ENCODE data around the gene CLPSL1. TPM values are rescaled to one million over a fixed set of nuclear protein-coding genes. Genes with fewer than 3 reads are reported as not detected.
"Not testable (repeated sequence)": the region's sequence is repeated elsewhere in the genome, so short reads cannot be mapped to it uniquely, and the experiment has no call there.

Gene CLPSL1
- total RNA-seq: not detected

- DNase-seq: no peak
- H3K27me3 Mint-ChIP-seq: peaks cover 40% of the 10 kb centered on the region
- H3K36me3 Mint-ChIP-seq: no peaks in the 10 kb centered on the region
- H3K4me1 Mint-ChIP-seq: peaks cover 3% of the 10 kb centered on the region
- no peak within 1 kb of the TSS for H3K27ac Mint-ChIP-seq
- no peaks in the 10 kb centered on the region for H3K9me3 Mint-ChIP-seq
- no peak within 1 kb of the TSS for H3K4me3 Mint-ChIP-seq
Observed at GRCh38 chr6:35780719-35781118, at the start of gene CLPSL1. Gene CLPSL1 (plus strand): TSS chr6:35781019. CDS start chr6:35781111, 92 bp downstream.

DNA sequence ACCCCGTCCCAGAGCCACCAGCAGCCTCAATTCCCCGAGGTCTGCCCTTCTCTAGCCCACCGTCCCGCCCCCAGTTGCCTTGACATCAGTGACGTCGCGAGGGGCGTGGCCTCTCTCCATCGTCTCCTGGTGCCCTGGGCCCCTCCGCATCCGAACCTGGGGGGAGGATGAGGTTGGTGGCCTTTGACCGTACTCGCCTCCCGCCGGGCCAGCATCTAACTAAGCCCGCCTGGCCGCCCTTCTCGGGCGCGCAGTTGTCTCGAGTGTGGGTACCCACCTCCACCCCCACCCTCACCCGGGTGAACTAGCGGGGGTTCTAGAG lies 49.4 kb upstream of the CLPSL1 start:
- Mint-ChIP-seq H3K27me3 (no peaks in the 10 kb centered on the region), H3K4me1 (peaks cover 67% of the 10 kb centered on the region), H3K9me3 (no peaks in the 10 kb centered on the region), H3K36me3 (peaks cover 7% of the 10 kb centered on the region), H3K27ac (peak overlapping the region; percentile 93), H3K4me3 (peak overlapping the region; percentile 84)
- DNase-seq: peak; percentile 95

DNA sequence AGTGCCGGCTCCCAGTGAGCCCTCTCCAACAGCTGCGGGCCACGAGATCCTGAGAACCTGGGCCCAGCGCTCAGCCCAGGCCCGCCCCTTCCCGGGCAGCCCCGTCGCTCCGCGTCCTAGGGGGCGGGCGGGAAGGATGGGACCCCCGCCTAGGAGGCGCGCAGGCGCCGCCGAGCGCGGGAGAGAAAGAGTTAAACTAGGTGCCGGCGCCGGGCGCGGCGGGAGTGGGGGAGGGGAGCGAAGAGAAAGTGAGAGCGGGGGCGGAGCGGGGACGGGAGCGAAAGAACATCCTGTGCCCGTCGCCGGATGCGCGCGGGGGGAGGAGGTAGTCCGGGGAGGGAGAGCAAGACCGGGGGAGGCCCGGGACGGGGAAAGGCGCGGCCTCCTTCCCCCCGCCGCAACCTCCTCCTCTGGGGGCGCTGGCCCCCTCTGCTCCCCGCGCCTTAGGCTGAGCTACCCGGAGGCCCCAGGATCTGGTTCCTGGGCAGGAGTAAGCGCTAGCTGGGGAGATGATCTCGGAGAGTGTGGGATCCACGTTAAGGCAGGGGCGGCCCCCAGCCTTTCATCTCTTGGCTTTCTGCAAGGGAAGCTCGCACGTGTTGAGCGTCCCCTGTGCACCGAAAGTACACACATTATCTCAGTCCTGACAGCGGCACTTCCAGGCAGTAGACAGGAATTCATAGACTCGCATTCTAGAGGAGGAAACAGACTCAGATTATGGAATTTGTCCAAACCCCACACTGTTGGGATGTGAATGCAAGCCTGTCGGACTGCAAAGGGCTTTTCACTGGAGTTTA lies 48.9 kb upstream of the CLPSL1 start:
- Mint-ChIP-seq H3K27ac (peak overlapping the region; percentile 93), H3K27me3 (no peaks in the 10 kb centered on the region), H3K36me3 (peaks cover 7% of the 10 kb centered on the region), H3K9me3 (no peaks in the 10 kb centered on the region), H3K4me3 (peak overlapping the region; percentile 84), H3K4me1 (peaks cover 61% of the 10 kb centered on the region)
- peak; percentile 96 for DNase-seq

GRCh38 chr6:35733633-35734032 lies 47.2 kb upstream of the CLPSL1 start:
- Mint-ChIP-seq H3K27ac (no peak overlapping the region), H3K4me1 (peaks cover 55% of the 10 kb centered on the region), H3K9me3 (no peaks in the 10 kb centered on the region), H3K4me3 (no peak overlapping the region), H3K27me3 (no peaks in the 10 kb centered on the region), H3K36me3 (peaks cover 7% of the 10 kb centered on the region)
- no peak for DNase-seq

GRCh38 chr6:35734319-35734718 lies 46.5 kb upstream of the CLPSL1 start:
- H3K27me3 Mint-ChIP-seq, H3K4me3 Mint-ChIP-seq, H3K27ac Mint-ChIP-seq, H3K36me3 Mint-ChIP-seq, H3K9me3 Mint-ChIP-seq, DNase-seq: not testable (repeated sequence)
- H3K4me1 Mint-ChIP-seq: peaks cover 50% of the 10 kb centered on the region

DNA sequence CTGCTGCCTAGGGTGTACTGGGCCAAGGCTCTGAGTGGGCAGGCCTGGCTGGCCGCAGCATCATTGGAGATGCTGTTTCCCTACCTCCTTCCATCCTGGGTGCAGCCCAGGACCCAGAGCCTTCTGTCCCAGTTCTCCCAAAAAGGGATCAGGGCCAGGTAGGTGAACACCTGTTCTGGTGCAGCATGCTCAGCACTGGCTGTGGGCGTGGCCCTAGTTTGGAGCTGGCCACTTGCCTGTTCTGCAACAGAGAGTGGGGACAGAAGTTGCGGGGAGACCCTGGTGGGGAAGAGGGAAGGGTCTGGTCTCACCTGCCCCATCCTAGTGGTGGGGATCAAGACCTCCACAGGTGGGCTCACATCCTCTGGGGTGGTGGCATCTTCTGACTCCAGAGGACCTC lies 45.4 kb upstream of the CLPSL1 start:
- Mint-ChIP-seq H3K4me1 (peaks cover 39% of the 10 kb centered on the region), H3K27me3 (no peaks in the 10 kb centered on the region), H3K27ac (no peak overlapping the region), H3K9me3 (no peaks in the 10 kb centered on the region), H3K36me3 (peaks cover 7% of the 10 kb centered on the region), H3K4me3 (no peak overlapping the region)
- no peak for DNase-seq

DNA sequence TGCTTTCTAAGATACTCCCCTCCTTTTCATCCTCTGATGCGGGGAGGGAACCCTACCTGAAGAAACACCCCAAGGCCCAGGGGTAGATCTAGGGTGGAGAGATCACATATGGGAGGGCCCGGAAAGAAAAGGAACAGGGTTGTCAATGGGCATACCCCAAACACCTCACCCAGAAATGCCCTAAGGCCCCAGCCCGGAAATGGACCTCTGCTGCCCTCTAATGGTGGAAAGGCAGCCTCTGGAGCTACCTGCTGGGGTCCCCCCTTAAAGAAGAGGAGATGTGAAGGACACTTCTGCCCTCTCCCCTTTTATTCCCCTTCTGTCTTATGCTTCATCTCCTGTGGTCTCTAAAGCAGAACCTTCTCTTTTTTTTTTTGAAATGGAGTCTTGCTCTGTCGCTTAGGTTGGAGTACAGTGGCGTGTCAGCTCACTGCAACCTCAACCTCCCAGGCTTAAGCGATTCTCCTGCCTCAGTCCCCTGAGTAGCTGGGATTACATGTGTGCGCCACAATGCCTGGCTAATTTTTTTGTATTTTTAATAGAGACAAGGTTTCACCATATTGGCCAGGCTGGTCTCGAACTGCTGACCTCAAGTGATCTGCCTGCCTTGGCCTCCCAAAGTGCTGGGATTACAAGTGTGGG lies 44.4 kb upstream of the CLPSL1 start:
- Mint-ChIP-seq H3K27ac (no peak overlapping the region), H3K4me1 (peaks cover 33% of the 10 kb centered on the region), H3K9me3 (no peaks in the 10 kb centered on the region), H3K27me3 (no peaks in the 10 kb centered on the region), H3K4me3 (peak overlapping the region; percentile 30), H3K36me3 (peaks cover 7% of the 10 kb centered on the region)
- peak; percentile 83 for DNase-seq

- Mint-ChIP-seq H3K36me3 (peaks cover 7% of the 10 kb centered on the region), H3K27ac (peak within 1 kb of the TSS; percentile 83), H3K9me3 (no peaks in the 10 kb centered on the region), H3K27me3 (no peaks in the 10 kb centered on the region), H3K4me1 (peaks cover 33% of the 10 kb centered on the region), H3K4me3 (peak within 1 kb of the TSS; percentile 38)
- no peak for DNase-seq
Observed at GRCh38 chr6:35736982-35737412, 43.8 kb upstream of the CLPSL1 start, which contains the start of gene ARMC12. Gene ARMC12 (plus strand): TSS chr6:35737032. CDS start chr6:35737109, 77 bp downstream.

DNA sequence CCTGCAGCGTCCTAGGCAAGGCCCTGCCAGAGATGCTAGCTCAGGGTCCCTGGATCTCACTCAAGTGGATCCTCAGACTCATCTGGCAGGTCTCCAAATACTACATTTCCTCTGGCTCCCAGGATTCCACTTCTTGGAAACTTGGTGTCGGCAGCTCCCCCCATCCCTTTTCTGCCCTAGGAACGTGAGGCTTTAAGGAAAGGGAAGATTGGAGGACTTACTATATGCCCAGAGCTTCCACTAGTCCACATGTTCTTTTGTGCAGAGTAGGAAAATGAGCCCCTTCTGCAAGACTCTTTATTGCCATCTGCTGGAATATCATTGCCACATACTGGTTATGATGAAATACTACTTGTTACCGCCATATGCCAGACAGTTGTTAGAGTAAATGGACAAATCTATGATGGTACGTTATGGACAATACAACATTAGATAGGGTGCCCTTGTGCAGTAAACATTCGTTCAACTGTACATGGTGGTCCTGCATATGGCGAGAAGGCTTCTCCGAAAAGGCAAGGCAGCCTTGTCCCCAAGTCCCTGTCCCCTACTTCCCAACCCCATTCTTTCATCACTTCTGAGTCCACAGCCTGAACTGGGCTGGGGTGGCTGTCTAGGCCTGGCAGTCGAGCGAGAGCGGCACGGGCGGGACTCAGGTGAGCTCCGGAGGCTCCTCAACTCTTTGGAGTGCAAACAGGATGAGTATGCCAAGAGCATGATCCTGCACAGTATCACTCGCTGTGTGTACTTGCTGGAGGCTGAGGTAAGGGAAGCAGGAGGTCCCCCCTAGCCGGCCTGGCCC lies 43.2 kb upstream of the CLPSL1 start:
- H3K27me3 Mint-ChIP-seq: no peaks in the 10 kb centered on the region
- peaks cover 28% of the 10 kb centered on the region for H3K4me1 Mint-ChIP-seq
- H3K9me3 Mint-ChIP-seq: no peaks in the 10 kb centered on the region
- peak overlapping the region; percentile 83 for H3K27ac Mint-ChIP-seq
- peaks cover 5% of the 10 kb centered on the region for H3K36me3 Mint-ChIP-seq
- peak overlapping the region; percentile 38 for H3K4me3 Mint-ChIP-seq
- no peak for DNase-seq

GRCh38 chr6:35739645-35740524 lies 40.9 kb upstream of the CLPSL1 start:
- Mint-ChIP-seq H3K9me3 (no peaks in the 10 kb centered on the region), H3K27me3 (no peaks in the 10 kb centered on the region), H3K27ac (no peak overlapping the region), H3K4me3 (no peak overlapping the region), H3K4me1 (peaks cover 14% of the 10 kb centered on the region), H3K36me3 (no peaks in the 10 kb centered on the region)
- no peak for DNase-seq

GRCh38 chr6:35742842-35743241 lies 38.0 kb upstream of the CLPSL1 start:
- H3K4me1 Mint-ChIP-seq: peaks cover under 1% of the 10 kb centered on the region
- H3K27ac Mint-ChIP-seq: no peak overlapping the region
- DNase-seq: no peak
- H3K27me3 Mint-ChIP-seq: no peaks in the 10 kb centered on the region
- H3K4me3 Mint-ChIP-seq: no peak overlapping the region
- peaks cover 3% of the 10 kb centered on the region for H3K9me3 Mint-ChIP-seq
- no peaks in the 10 kb centered on the region for H3K36me3 Mint-ChIP-seq

GRCh38 chr6:35745509-35745908 lies 35.3 kb upstream of the CLPSL1 start:
- Mint-ChIP-seq H3K27me3 (no peaks in the 10 kb centered on the region), H3K4me1 (peaks cover 1% of the 10 kb centered on the region), H3K27ac (no peak overlapping the region), H3K9me3 (peaks cover 7% of the 10 kb centered on the region), H3K4me3 (no peak overlapping the region), H3K36me3 (peaks cover 2% of the 10 kb centered on the region)
- no peak for DNase-seq

DNA sequence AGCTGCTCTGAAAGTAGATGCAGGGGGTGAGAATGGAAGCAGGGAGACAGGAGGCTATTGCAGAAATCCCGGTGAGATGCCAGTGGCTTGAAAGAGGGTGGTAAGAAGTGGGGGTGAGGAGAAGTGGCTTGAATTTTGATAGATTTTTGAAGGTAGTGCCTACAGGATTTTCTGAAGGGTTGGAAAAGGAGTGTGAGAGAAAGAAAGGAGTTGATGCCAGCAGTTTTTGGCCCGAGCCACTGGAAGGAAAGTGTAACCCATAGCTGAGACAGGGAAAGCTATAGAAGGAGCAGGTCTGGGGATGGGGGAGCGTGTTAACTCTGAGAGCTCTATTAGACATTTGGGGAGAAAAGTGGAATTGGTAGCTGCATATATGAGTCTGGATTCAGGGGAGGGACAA lies 34.3 kb upstream of the CLPSL1 start:
- Mint-ChIP-seq H3K36me3 (peaks cover 2% of the 10 kb centered on the region), H3K27me3 (no peaks in the 10 kb centered on the region), H3K9me3 (peaks cover 7% of the 10 kb centered on the region), H3K4me3 (no peak overlapping the region), H3K27ac (no peak overlapping the region), H3K4me1 (peaks cover 2% of the 10 kb centered on the region)
- DNase-seq: no peak

- peaks cover 2% of the 10 kb centered on the region for H3K36me3 Mint-ChIP-seq
- H3K27ac Mint-ChIP-seq: no peak overlapping the region
- H3K27me3 Mint-ChIP-seq: no peaks in the 10 kb centered on the region
Observed at GRCh38 chr6:35747877-35748276, 32.9 kb upstream of the CLPSL1 start.

More at GRCh38 chr6:35747877-35748276, 32.9 kb upstream of the CLPSL1 start:
- DNase-seq: no peak
- H3K4me1 Mint-ChIP-seq: peaks cover 2% of the 10 kb centered on the region
- no peak overlapping the region for H3K4me3 Mint-ChIP-seq
- peaks cover 7% of the 10 kb centered on the region for H3K9me3 Mint-ChIP-seq

Data from activated naive CD8-positive, alpha-beta T cell treated with anti-CD3 and anti-CD28 coated beads for 36 hours (primary cell).